Lung (tissue), 12 donors: Measurements from ENCODE around the gene ASB1. TPM values are rescaled to one million over a fixed set of nuclear protein-coding genes. Genes with fewer than 3 reads are reported as not detected.

Experiments
- ATAC-seq: fragments of 200-7000 bp; cut with Tn5 transposase; one replicate; pipeline ENCODE4 v1.9.1; 2020; ENCODE audit warnings: moderate number of reproducible peaks; ENCODE audit not compliant: insufficient read depth, low FRiP score
- DNase-seq, 3 donors: peaks; one replicate each; pipeline ENCODE4 v3.0.0-alpha.2; 2013 to 2017
- H3K27ac ChIP-seq, 2 donors: one replicate each; pipeline ENCODE4 v1.5.1; 2013; ENCODE audit warnings: mild to moderate bottlenecking in 2 of 2, moderate library complexity in 2 of 2, control low read depth in 1 of 2, inconsistent platforms in 1 of 2, low read depth in 1 of 2, low read length in 1 of 2
- H3K27me3 ChIP-seq, 3 donors: one replicate each; pipeline ENCODE4 v1.5.1; 2013; ENCODE audit warnings: low read length in 2 of 3; ENCODE audit not compliant: control insufficient read depth in 3 of 3, insufficient read depth in 3 of 3
- H3K36me3 ChIP-seq, 4 donors: one replicate each; pipeline ENCODE4 v1.5.1; 2013; ENCODE audit warnings: low read length in 4 of 4, mild to moderate bottlenecking in 1 of 4, moderate library complexity in 1 of 4; ENCODE audit not compliant: control insufficient read depth in 4 of 4, insufficient read depth in 4 of 4
- H3K4me1 ChIP-seq, 5 donors: one replicate each; pipeline ENCODE4 v1.5.1; 2013; ENCODE audit warnings: low read length in 5 of 5, mild to moderate bottlenecking in 2 of 5, moderate library complexity in 1 of 5; ENCODE audit not compliant: control insufficient read depth in 5 of 5, insufficient read depth in 5 of 5
- H3K4me3 ChIP-seq: one replicate; pipeline ENCODE4 v1.5.1; 2013; ENCODE audit warnings: mild to moderate bottlenecking, control low read depth, moderate library complexity
- H3K9ac ChIP-seq, 2 donors: one replicate each; pipeline ENCODE4 v1.5.1; 2013; ENCODE audit warnings: low read length in 2 of 2, control low read depth in 1 of 2; ENCODE audit not compliant: insufficient read depth in 1 of 2
- H3K9me3 ChIP-seq, 4 donors: one replicate each; pipeline ENCODE4 v1.5.1; 2013; ENCODE audit warnings: low read length in 3 of 4, mild to moderate bottlenecking in 1 of 4, moderate library complexity in 1 of 4; ENCODE audit not compliant: control insufficient read depth in 4 of 4, insufficient read depth in 3 of 4
- CTCF ChIP-seq: IDR thresholded peaks from 2 replicates; pipeline ENCODE4 v1.5.1; 2012; ENCODE audit warnings: mild to moderate bottlenecking; ENCODE audit errors: control extremely low read depth, extremely low read depth
- WGBS, 2 donors: extraction: QIAGEN DNeasy Blood & Tissue Kit; methylation state at CpG; one replicate each; pipeline ENCODE4 v1.1.7; 2013; 5-methylcytosine and 5-hydroxymethylcytosine counted together
- polyA plus RNA-seq, 2 donors: library from polyadenylated mRNA; stranded (reverse); fragments of 200-250 nt; gene quantifications; one replicate each; pipeline ENCODE4 v1.2.1, GENCODE V29; 2013
- total RNA-seq, 2 donors: library from RNA; depleted of rRNA in 1 of 2; stranded (reverse); fragments of >200 nt in 1 of 2; gene quantifications; one replicate each; pipeline ENCODE4 v1.2.1, GENCODE V29; 2014 to 2021
- donor health status: control.
- donor health status: control.
- donor health status: Bipolar disorder and iron deficiency.
- donor health status: healthy.
- donor health status: DM: yes; HTN: yes; CAD: no.

ASB1 gene
- total and polyA plus RNA-seq, 4 donors: 17.7 to 34.9 (median 20.6) TPM

- no peaks in the 10 kb centered on the region for H3K27me3 ChIP-seq
- no peak overlapping the region for H3K27ac ChIP-seq
- peaks cover 0 to 6% (median 0%) of the 10 kb centered on the region in 5 donors for H3K4me1 ChIP-seq
- H3K9ac ChIP-seq: no peak overlapping the region
- ATAC-seq (no peak), DNase-seq (peak; percentile 28 to 43 (median 30))
- no peak overlapping the region for H3K4me3 ChIP-seq
- no peaks in the 10 kb centered on the region for H3K36me3 ChIP-seq
- TF ChIP-seq CTCF: no peak
- H3K9me3 ChIP-seq: no peaks in the 10 kb centered on the region
- 95 to 100% methylated on average over 6 of the region's 6 CpGs for WGBS, 2 donors
Observed at GRCh38 chr2:238461491-238461890, 34.8 kb downstream of the ASB1 start.

GRCh38 chr2:238461916-238462315 lies 35.2 kb downstream of the ASB1 start:
- Histone ChIP-seq H3K4me1 (peaks cover 0 to 6% (median 0%) of the 10 kb centered on the region in 5 donors), H3K9me3 (no peaks in the 10 kb centered on the region), H3K4me3 (no peak overlapping the region), H3K27ac (no peak overlapping the region), H3K27me3 (no peaks in the 10 kb centered on the region), H3K9ac (no peak overlapping the region), H3K36me3 (no peaks in the 10 kb centered on the region)
- DNase-seq: no peak
- ATAC-seq: no peak
- 92 to 95% methylated on average over 6 of the region's 6 CpGs for WGBS, 2 donors
- TF ChIP-seq CTCF: no peak

- WGBS, 2 donors: 57 to 64% methylated on average over 2 of the region's 2 CpGs
- Histone ChIP-seq H3K27me3 (no peaks in the 10 kb centered on the region), H3K4me3 (no peak overlapping the region), H3K27ac (no peak overlapping the region), H3K9ac (no peak overlapping the region), H3K4me1 (peaks cover 0 to 6% (median 0%) of the 10 kb centered on the region in 5 donors), H3K36me3 (no peaks in the 10 kb centered on the region), H3K9me3 (no peaks in the 10 kb centered on the region)
- DNase-seq: peak in 1 of 3 donors; percentile 13
- ATAC-seq: no peak
- peak; percentile 54 for TF ChIP-seq CTCF
Observed at GRCh38 chr2:238462782-238463396, 36.2 kb downstream of the ASB1 start.

- 91 to 92% methylated on average over 10 of the region's 10 CpGs for WGBS, 2 donors
- DNase-seq: no peak
- H3K27ac ChIP-seq: no peak overlapping the region
Observed at GRCh38 chr2:238464389-238464788, 37.7 kb downstream of the ASB1 start.

More at GRCh38 chr2:238464389-238464788, 37.7 kb downstream of the ASB1 start:
- Histone ChIP-seq H3K9ac (no peak overlapping the region), H3K4me1 (peaks cover 0 to 4% (median 0%) of the 10 kb centered on the region in 5 donors), H3K4me3 (no peak overlapping the region), H3K36me3 (no peaks in the 10 kb centered on the region), H3K9me3 (no peaks in the 10 kb centered on the region), H3K27me3 (no peaks in the 10 kb centered on the region)
- TF ChIP-seq CTCF: no peak
- ATAC-seq: no peak
